Sigmoid colon (tissue), 7 donors: ENCODE data around the gene YJEFN3. TPM values are rescaled to one million over a fixed set of nuclear protein-coding genes. Genes with fewer than 3 reads are reported as not detected.

ENCODE experiments used
- DNase-seq: peaks from one replicate; pipeline ENCODE4 v3.0.0-alpha.2; 2019
- H3K27ac ChIP-seq, 4 donors: fragments of 200-600 bp; sonication (generic); one replicate each; pipeline ENCODE4 v1.5.1; 2016 to 2019; ENCODE audit warnings: mild to moderate bottlenecking in 1 of 4
- H3K27me3 ChIP-seq, 3 donors: fragments of 200-600 bp; sonication (generic); one replicate each; pipeline ENCODE4 v1.5.1; 2019; ENCODE audit warnings: mild to moderate bottlenecking in 1 of 3
- H3K36me3 ChIP-seq, 4 donors: fragments of 200-600 bp; sonication (generic); one replicate each; pipeline ENCODE4 v1.5.1; 2016 to 2019
- H3K4me1 ChIP-seq, 4 donors: fragments of 200-600 bp; sonication (generic); one replicate each; pipeline ENCODE4 v1.5.1; 2017 to 2019
- H3K4me3 ChIP-seq, 4 donors: fragments of 200-600 bp; sonication (generic); one replicate each; pipeline ENCODE4 v1.5.1; 2017 to 2019; ENCODE audit warnings: mild to moderate bottlenecking in 2 of 4, moderate library complexity in 1 of 4
- H3K9me3 ChIP-seq, 4 donors: fragments of 200-600 bp in 3 of 4; sonication (generic) in 3 of 4; one replicate each; pipeline versions ENCODE4 v1.5.1 to v1.6.1; 2013 to 2019
- EP300 ChIP-seq, 4 donors: sonication (generic); formaldehyde crosslinking; IDR thresholded peaks; one replicate each; pipeline ENCODE4 v1.6.1; 2017; ENCODE audit warnings: antibody characterized with exemption in 4 of 4
- POLR2A ChIP-seq, 2 donors: fragments of 450-650 bp; IDR thresholded peaks; one replicate each; pipeline ENCODE4 v1.6.1; 2016; ENCODE audit warnings: antibody characterized with exemption in 2 of 2, mild to moderate bottlenecking in 2 of 2, moderate library complexity in 2 of 2
- POLR2AphosphoS5 ChIP-seq, 4 donors: sonication (generic); formaldehyde crosslinking; IDR thresholded peaks; one replicate each; pipeline ENCODE4 v1.6.1; 2017; ENCODE audit warnings: antibody characterized with exemption in 4 of 4
- WGBS, 2 donors: extraction: QIAGEN DNeasy Blood & Tissue Kit; methylation state at CpG; one replicate each; pipeline ENCODE4 v1.1.7; 2013; 5-methylcytosine and 5-hydroxymethylcytosine counted together
- intact Hi-C: fragments of 100-400 bp; cut with DNase I; formaldehyde crosslinking; loops from one replicate; pipeline ENCODE4 v1.15.1; 2023
- polyA plus RNA-seq, 3 donors: library from polyadenylated mRNA; stranded (reverse); fragments of 200-250 nt; gene quantifications; one replicate each; pipeline ENCODE4 v1.2.3, GENCODE V29; 2013
- total RNA-seq, 4 donors: library from RNA; depleted of rRNA; stranded (reverse); fragments of >200 nt; gene quantifications; one replicate each; pipeline ENCODE4 v1.1.0, GENCODE V29; 2016
- TF ChIP-seq, protein P1 (sequence below), 4 experiments: fragments of 450-650 bp in 3 of 4; fragments of 200-600 bp in 1 of 4; IDR thresholded peaks; one replicate each; pipeline ENCODE4 v1.5.1; 2016 to 2019; ENCODE audit warnings: antibody characterized with exemption in 4 of 4, mild to moderate bottlenecking in 3 of 4, moderate library complexity in 2 of 4
- donor health status: healthy with polysubstance abuse.
- donor health status: Bipolar disorder and iron deficiency.
- donor health status: healthy.

The YJEFN3 gene
- total and polyA plus RNA-seq, 7 donors: 0.71 to 14.4 (median 2.2) TPM; not detected in 2

DNA sequence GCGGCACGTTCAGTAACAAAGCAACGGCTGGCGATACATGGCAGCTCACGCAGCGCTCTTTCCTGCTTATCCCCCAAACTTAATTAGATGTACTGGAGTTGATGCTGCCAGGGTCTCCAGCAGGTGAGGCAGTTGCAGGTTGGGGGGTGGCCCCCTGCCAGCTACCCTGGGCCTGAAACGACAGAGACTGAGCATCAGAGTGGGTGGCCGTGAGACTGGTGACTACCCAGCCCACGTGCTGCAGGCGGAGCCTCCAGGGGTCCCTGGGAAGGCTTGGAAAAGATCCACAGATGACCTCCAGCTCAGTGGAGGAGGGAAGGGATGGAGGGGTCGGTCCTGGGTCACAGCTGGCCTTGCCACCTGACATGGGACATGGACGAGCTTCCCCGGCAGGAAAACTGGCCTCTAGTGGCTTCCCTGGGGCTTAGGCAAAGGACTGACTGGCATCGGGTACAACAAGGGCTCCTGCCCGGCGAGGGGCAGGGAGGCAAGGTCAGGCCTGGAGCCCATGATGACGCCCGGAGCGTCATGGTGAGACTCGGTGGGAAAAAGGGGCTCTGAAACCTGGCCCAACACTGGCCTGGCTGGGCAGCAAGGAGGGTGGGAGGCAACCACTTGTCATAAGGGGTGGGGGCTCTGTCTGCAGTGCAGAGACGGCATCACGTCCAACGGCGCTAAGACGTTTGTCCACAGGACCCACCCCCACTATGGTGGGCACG is 33.4 kb downstream of the YJEFN3 start:
- no peak for TF ChIP-seq EP300 (IDR thresholded peaks at IDR 0.05)
- no peak for TF ChIP-seq POLR2A (IDR thresholded peaks at IDR 0.05)
- no peak for TF ChIP-seq POLR2AphosphoS5 (IDR thresholded peaks at IDR 0.05)
- TF ChIP-seq, protein P1, sequence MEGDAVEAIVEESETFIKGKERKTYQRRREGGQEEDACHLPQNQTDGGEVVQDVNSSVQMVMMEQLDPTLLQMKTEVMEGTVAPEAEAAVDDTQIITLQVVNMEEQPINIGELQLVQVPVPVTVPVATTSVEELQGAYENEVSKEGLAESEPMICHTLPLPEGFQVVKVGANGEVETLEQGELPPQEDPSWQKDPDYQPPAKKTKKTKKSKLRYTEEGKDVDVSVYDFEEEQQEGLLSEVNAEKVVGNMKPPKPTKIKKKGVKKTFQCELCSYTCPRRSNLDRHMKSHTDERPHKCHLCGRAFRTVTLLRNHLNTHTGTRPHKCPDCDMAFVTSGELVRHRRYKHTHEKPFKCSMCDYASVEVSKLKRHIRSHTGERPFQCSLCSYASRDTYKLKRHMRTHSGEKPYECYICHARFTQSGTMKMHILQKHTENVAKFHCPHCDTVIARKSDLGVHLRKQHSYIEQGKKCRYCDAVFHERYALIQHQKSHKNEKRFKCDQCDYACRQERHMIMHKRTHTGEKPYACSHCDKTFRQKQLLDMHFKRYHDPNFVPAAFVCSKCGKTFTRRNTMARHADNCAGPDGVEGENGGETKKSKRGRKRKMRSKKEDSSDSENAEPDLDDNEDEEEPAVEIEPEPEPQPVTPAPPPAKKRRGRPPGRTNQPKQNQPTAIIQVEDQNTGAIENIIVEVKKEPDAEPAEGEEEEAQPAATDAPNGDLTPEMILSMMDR (IDR thresholded peaks at IDR 0.05): no peak
- no peak for DNase-seq
- no peaks in the 10 kb centered on the region for H3K36me3 ChIP-seq
- intact Hi-C loops: no loop called here
- H3K4me3 ChIP-seq: no peak overlapping the region
- H3K27ac ChIP-seq: no peak overlapping the region
- WGBS, 2 donors: 89 to 93% methylated on average over 26 of the region's 26 CpGs
- no peaks in the 10 kb centered on the region for H3K27me3 ChIP-seq
- no peaks in the 10 kb centered on the region for H3K4me1 ChIP-seq
- no peaks in the 10 kb centered on the region for H3K9me3 ChIP-seq

DNA sequence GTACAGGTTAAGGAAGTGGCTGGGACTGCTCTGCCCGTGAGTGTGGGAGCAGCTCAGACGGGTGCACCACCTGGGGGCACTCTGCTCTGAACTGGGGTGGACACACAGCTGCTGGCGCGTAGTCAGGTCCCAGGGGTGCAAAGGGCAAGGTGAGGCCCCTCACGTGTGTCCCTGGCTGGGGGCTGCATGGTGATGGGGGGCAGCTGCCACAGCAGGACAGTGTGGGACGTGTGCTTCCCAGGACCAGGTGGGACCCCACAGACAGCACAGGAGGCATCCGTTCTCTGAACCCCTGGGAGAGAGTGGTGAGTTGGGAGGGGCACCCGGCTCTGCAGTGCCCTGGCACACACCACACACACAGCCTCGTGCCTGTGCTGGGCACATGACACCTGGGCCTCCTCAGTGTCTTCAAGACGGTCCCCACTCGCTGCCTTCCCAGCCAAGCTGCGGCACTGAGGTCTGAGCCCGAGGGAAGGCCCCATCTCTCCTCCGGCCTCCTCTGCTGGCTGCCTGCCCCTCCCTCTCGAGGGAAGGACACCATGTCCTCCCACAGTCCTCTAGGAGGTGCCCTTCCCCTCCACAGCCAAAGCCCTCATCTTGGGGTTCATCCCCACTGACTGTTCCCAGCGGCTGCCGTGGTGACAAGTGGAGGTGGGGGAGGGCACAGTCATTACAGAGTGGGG is 34.1 kb downstream of the YJEFN3 start:
- H3K4me3 ChIP-seq: no peak overlapping the region
- no peaks in the 10 kb centered on the region for H3K4me1 ChIP-seq
- 75 to 84% methylated on average over 17 of the region's 17 CpGs for WGBS, 2 donors
- no peaks in the 10 kb centered on the region for H3K9me3 ChIP-seq
- no peak overlapping the region for H3K27ac ChIP-seq
- no peaks in the 10 kb centered on the region for H3K36me3 ChIP-seq
- intact Hi-C loops: no loop called here
- no peaks in the 10 kb centered on the region for H3K27me3 ChIP-seq
- TF ChIP-seq POLR2AphosphoS5 (IDR thresholded peaks at IDR 0.05): no peak
- TF ChIP-seq, protein P1 (IDR thresholded peaks at IDR 0.05): no peak
- DNase-seq: no peak

DNA sequence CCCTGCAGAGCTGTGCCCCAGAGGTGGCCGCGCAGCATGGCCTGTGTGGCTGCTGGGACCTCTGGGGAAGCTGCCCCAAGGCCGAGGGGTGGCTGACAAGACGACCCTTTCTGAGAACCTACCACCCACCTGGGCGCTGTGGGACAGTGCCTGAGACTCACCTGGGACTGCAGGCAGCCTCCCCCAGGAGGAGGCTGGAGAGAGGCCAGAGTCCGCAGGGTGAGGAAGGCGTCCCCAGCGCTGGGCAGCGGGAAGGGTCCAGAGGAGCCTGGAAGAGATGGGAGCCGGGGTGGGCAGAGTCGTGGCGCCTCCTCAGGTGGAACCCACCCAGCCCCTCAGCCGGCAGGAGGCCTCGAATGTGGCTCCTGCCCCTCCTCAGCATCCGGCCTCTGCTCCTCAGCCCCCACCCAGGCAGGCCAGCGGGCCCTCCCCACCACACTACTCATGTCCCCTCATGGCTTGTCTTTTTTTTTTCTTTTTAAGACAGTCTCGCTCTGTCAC is 34.7 kb downstream of the YJEFN3 start:
- H3K27me3 ChIP-seq: no peaks in the 10 kb centered on the region
- H3K36me3 ChIP-seq: no peaks in the 10 kb centered on the region
- intact Hi-C loops: no loop called here
- H3K27ac ChIP-seq: no peak overlapping the region
- TF ChIP-seq POLR2AphosphoS5 (IDR thresholded peaks at IDR 0.05) (no peak), EP300 (IDR thresholded peaks at IDR 0.05) (no peak), POLR2A (IDR thresholded peaks at IDR 0.05) (no peak)
- TF ChIP-seq, protein P1 (IDR thresholded peaks at IDR 0.05): no peak
- no peak for DNase-seq
- H3K9me3 ChIP-seq: no peaks in the 10 kb centered on the region
- 94% methylated on average over 17 of the region's 17 CpGs for WGBS, 2 donors
- no peak overlapping the region for H3K4me3 ChIP-seq
- H3K4me1 ChIP-seq: no peaks in the 10 kb centered on the region

DNA sequence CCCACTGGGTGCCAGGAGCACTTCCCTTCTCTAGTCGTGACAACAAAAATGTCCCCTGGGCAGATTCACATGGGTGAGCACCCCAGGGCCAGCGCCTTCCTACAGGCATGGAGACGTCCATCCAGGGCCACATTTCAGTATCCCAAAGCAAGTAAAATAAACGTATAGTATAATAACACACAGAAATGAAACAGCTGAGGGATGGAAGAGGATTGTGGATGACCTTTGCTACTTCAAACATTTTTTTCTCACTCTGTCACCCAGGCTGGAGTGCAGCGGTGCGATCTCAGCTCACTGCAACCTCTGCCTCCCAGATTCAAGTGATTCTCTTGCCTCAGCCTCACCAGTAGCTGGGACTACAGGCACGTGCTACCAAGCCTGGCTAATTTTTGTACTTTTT is 37.6 kb downstream of the YJEFN3 start:
- no peaks in the 10 kb centered on the region for H3K4me1 ChIP-seq
- no peaks in the 10 kb centered on the region for H3K9me3 ChIP-seq
- H3K36me3 ChIP-seq: no peaks in the 10 kb centered on the region
- TF ChIP-seq EP300 (IDR thresholded peaks at IDR 0.05) (no peak), POLR2AphosphoS5 (IDR thresholded peaks at IDR 0.05) (no peak), POLR2A (IDR thresholded peaks at IDR 0.05) (no peak)
- TF ChIP-seq, protein P1 (IDR thresholded peaks at IDR 0.05): no peak
- H3K4me3 ChIP-seq: no peak overlapping the region
- intact Hi-C loops: no loop called here
- DNase-seq: no peak
- no peaks in the 10 kb centered on the region for H3K27me3 ChIP-seq
- H3K27ac ChIP-seq: no peak overlapping the region
- WGBS, 2 donors: 60 to 84% methylated on average over 7 of the region's 7 CpGs
